Activated CD8-positive, alpha-beta T cell treated with anti-CD3 and anti-CD28 coated beads for 36 hours (primary cell): ENCODE results near the gene ALS2CL. TPM values are rescaled to one million over a fixed set of nuclear protein-coding genes. Genes with fewer than 3 reads are reported as not detected.

Experiments used
- ATAC-seq: fragments of 200-7000 bp; cut with Tn5 transposase; one replicate; pipeline ENCODE4 v1.10.0; 2021; ENCODE audit warnings: mild to moderate bottlenecking, moderate library complexity
- CTCF ChIA-PET: fragments of 350-600 bp; sonication (Branson Sonifier 250); formaldehyde crosslinking; loops from one replicate; lab custom pipeline; 2021; ENCODE audit warnings: antibody characterized with exemption; lab: Charles Lee
- POLR2A ChIA-PET: fragments of 350-600 bp; sonication (Branson Sonifier 250); formaldehyde crosslinking; loops from one replicate; lab custom pipeline; 2021; ENCODE audit warnings: antibody characterized with exemption; lab: Charles Lee
- DNase-seq: peaks from one replicate; pipeline ENCODE4 v3.0.0-alpha.2; 2020
- H3K27ac Mint-ChIP-seq: one replicate; pipeline ENCODE4 v1.8.0; 2021; ENCODE audit warnings: mild to moderate bottlenecking, mixed read lengths
- H3K27me3 Mint-ChIP-seq: one replicate; pipeline ENCODE4 v1.8.0; 2021; ENCODE audit warnings: mixed read lengths
- H3K36me3 Mint-ChIP-seq: one replicate; pipeline ENCODE4 v1.8.0; 2021; ENCODE audit warnings: low read depth, mixed read lengths
- H3K4me1 Mint-ChIP-seq: one replicate; pipeline ENCODE4 v1.8.0; 2021; ENCODE audit warnings: low read depth, mixed read lengths
- H3K4me3 Mint-ChIP-seq: one replicate; pipeline ENCODE4 v1.8.0; 2021; ENCODE audit warnings: mild to moderate bottlenecking, moderate library complexity, mixed read lengths
- H3K9me3 Mint-ChIP-seq: one replicate; pipeline ENCODE4 v1.8.0; 2021; ENCODE audit warnings: mixed read lengths
- intact Hi-C: fragments of 100-400 bp; cut with micrococcal nuclease; formaldehyde crosslinking; loops from one replicate; pipeline ENCODE4 v1.10.0; 2022
- total RNA-seq, 2 experiments: library from RNA; stranded (reverse); gene quantifications; one replicate each; pipeline ENCODE4 v1.2.3, GENCODE V29; 2021
- TF ChIP-seq, protein P1 (sequence below): fragments of 200-600 bp; IDR thresholded peaks from one replicate; pipeline ENCODE4 v1.8.0; 2022; ENCODE audit warnings: antibody characterized with exemption, mild to moderate bottlenecking

ALS2CL gene
- total RNA-seq, 2 experiments from 2014 or later, result 1.7 to 2.0 TPM

DNA sequence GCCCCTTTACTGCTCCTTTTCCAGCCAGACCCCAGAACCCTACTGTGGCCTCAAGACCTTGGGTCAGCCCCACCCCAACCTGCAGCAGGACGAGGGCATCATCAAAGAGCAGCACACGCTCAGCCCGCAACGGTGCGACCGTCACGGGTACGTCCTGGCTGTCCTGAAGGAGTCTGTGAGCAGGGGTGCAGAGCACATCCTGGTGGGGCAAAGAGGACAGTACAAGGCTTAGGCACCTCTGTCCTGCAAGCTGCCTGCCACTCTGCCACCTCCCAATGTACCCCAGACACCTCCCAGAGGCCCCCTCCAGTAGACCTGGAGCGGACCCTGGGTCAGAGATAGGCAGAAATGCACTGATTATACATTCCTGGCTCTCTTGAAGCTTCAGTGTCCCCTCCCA lies 8.0 kb downstream of the ALS2CL start:
- ChIA-PET CTCF (no interaction called here), POLR2A (interaction anchor here (0.8 kb wide), 1 partner anchor 205 kb away, joined by 3 read pairs; no protein-coding TSS in a partner anchor)
- no peak overlapping the region for H3K27ac Mint-ChIP-seq
- H3K36me3 Mint-ChIP-seq, result no peaks in the 10 kb centered on the region
- no peak overlapping the region for H3K4me3 Mint-ChIP-seq
- DNase-seq (no peak), ATAC-seq (no peak)
- intact Hi-C loops, result no loop called here
- H3K27me3 Mint-ChIP-seq, result no peaks in the 10 kb centered on the region
- H3K4me1 Mint-ChIP-seq, result no peaks in the 10 kb centered on the region
- H3K9me3 Mint-ChIP-seq, result no peaks in the 10 kb centered on the region
- TF ChIP-seq, protein P1, sequence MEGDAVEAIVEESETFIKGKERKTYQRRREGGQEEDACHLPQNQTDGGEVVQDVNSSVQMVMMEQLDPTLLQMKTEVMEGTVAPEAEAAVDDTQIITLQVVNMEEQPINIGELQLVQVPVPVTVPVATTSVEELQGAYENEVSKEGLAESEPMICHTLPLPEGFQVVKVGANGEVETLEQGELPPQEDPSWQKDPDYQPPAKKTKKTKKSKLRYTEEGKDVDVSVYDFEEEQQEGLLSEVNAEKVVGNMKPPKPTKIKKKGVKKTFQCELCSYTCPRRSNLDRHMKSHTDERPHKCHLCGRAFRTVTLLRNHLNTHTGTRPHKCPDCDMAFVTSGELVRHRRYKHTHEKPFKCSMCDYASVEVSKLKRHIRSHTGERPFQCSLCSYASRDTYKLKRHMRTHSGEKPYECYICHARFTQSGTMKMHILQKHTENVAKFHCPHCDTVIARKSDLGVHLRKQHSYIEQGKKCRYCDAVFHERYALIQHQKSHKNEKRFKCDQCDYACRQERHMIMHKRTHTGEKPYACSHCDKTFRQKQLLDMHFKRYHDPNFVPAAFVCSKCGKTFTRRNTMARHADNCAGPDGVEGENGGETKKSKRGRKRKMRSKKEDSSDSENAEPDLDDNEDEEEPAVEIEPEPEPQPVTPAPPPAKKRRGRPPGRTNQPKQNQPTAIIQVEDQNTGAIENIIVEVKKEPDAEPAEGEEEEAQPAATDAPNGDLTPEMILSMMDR, result no peak

DNA sequence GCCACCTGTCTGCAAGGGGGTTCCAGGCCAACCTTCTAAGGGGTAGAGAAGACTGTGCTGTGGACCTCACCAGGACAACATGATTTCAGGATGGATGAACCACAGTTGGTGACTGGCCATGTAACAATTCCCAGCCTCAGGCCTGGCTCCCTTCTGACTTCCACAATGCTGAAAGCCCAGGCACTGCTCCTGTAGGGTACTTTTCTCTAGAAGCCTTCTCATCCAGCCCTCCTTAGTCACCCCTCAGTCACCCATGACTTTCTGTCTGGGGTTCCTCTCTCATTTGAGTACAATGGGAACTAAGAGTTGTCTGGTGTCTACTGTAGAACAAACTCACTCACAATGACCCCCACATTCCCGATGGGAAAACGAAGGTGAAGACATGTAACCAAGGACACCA lies 8.6 kb downstream of the ALS2CL start:
- no peak for DNase-seq
- ChIA-PET CTCF (no interaction called here), POLR2A (no interaction called here)
- Mint-ChIP-seq H3K27me3 (no peaks in the 10 kb centered on the region), H3K36me3 (no peaks in the 10 kb centered on the region), H3K4me1 (no peaks in the 10 kb centered on the region), H3K9me3 (no peaks in the 10 kb centered on the region), H3K4me3 (no peak overlapping the region), H3K27ac (no peak overlapping the region)
- TF ChIP-seq, protein P1, result no peak
- intact Hi-C loops, result no loop called here
- ATAC-seq, result no peak

DNA sequence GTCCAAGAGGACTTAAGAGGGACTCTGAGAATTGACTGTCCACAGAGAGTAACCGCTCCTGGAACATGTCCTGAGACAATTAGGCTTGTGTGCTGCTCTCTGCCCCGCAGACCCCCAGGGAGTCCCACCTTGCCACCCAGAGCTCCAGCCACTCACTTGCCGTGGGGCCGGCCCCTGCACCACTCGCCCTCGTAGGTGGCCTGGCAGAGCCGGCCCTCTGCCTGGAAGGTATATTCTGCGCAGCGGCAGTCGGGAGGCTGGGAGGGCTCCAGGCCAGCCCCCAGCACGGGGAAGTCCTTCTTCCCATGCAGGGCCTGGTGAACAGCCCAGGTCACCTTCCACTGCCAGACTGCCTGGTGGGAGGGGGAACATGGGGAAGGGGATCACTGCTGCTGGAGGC lies 10.5 kb downstream of the ALS2CL start:
- DNase-seq, result no peak
- TF ChIP-seq, protein P1, result no peak
- ChIA-PET POLR2A (no interaction called here), CTCF (no interaction called here)
- Mint-ChIP-seq H3K9me3 (no peaks in the 10 kb centered on the region), H3K27ac (no peak overlapping the region), H3K36me3 (no peaks in the 10 kb centered on the region), H3K4me1 (no peaks in the 10 kb centered on the region), H3K4me3 (no peak overlapping the region), H3K27me3 (no peaks in the 10 kb centered on the region)
- intact Hi-C loops, result no loop called here
- ATAC-seq, result no peak

DNA sequence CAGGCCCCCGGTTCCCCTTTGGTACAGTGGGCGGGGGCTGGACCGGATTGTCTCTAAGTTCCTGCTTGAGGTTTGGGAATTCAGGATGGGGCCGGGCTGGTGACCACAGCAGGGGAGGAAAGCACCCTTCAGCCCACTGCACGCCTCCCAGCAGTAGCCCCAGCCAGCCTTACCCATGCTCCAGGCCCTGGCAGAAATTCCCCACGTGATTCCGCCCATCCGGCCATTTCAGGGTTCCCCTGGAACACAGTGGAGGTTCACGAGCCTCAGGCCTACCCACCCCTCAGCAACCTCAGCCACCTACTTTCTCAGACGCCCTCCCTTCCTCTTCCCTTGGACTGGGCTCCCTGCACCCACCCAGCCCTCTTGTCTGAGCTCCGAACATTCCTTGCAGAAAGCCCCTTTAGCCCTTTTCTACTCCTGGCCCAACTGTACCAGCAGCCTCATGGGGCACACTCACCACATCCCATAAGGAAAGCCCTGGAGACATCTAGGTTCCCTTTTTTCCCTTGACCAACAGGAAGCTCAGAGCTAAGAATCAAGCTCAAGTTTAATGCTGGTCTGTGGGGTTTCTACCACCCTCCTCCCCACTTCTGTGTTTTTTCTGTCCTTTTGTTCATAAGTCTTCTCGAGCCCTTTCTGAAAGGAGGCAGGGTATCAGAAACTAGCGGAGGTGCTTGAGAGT lies 11.5 kb downstream of the ALS2CL start:
- ChIA-PET POLR2A (interaction anchor here (1.0 kb wide), 1 partner anchor 11 kb away, joined by 3 read pairs; no protein-coding TSS in a partner anchor), CTCF (no interaction called here)
- Mint-ChIP-seq H3K36me3 (no peaks in the 10 kb centered on the region), H3K27me3 (no peaks in the 10 kb centered on the region), H3K9me3 (no peaks in the 10 kb centered on the region), H3K27ac (no peak overlapping the region), H3K4me3 (no peak overlapping the region), H3K4me1 (no peaks in the 10 kb centered on the region)
- DNase-seq (no peak), ATAC-seq (no peak)
- TF ChIP-seq, protein P1, result no peak
- intact Hi-C loops, result no loop called here

DNA sequence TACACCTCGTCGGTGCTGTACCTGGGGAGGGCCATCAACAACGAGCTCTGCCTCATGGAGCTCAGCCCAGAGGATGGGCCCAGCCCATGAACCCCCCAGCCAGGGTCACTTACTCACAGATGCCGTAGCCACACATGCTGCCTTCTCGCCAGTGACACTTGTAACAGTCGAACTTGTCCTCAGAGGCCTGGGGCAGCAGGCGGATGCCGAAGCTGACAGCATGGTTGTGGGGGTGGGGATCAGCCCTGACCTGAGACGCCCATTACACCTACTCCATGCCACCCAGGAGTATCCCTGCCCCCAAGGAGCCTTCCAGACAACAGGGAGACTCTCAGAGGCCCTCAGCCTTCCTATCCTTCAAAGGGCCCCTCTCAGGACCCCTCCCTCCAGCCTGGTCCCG lies 12.1 kb downstream of the ALS2CL start:
- H3K36me3 Mint-ChIP-seq, result no peaks in the 10 kb centered on the region
- H3K4me3 Mint-ChIP-seq, result no peak overlapping the region
- ChIA-PET POLR2A (no interaction called here), CTCF (no interaction called here)
- no peaks in the 10 kb centered on the region for H3K9me3 Mint-ChIP-seq
- H3K27me3 Mint-ChIP-seq, result no peaks in the 10 kb centered on the region
- ATAC-seq, result no peak
- TF ChIP-seq, protein P1, result no peak
- no peaks in the 10 kb centered on the region for H3K4me1 Mint-ChIP-seq
- DNase-seq, result no peak
- intact Hi-C loops, result no loop called here
- no peak overlapping the region for H3K27ac Mint-ChIP-seq
